ENCODE data around the gene SSR4. TPM values are rescaled to one million over a fixed set of nuclear protein-coding genes. Genes with fewer than 3 reads are reported as not detected.

The SSR4 gene
- total and polyA plus RNA-seq, 8 donors: 368 to 925 (median 398) TPM

- Histone ChIP-seq H3K4me3 (no peak overlapping the region), H3K9me3 (no peaks in the 10 kb centered on the region), H3K4me1 (no peaks in the 10 kb centered on the region), H3K27ac (no peak overlapping the region), H3K27me3 (peaks cover 0 to 3% (median 0%) of the 10 kb centered on the region in 4 donors), H3K36me3 (no peaks in the 10 kb centered on the region)
- TF ChIP-seq CTCF (IDR thresholded peaks at IDR 0.05): no peak
- WGBS, 2 donors: 85 to 88% methylated on average over 54 to 56 of the region's 56 CpGs
- DNase-seq (peak in 4 of 6 donors; percentile 11 to 61 (median 44)), ATAC-seq (no peak), FAIRE-seq (no peak)
- intact Hi-C loops (cut with DNase I): loop anchor here in 2 of 3 donors (5.0 to 10.0 kb wide), 2 partner anchors 185 to 188 kb away; no protein-coding TSS in a partner anchor
Observed at GRCh38 chrX:153766871-153767673, 27.4 kb upstream of the SSR4 start.

- H3K4me1 ChIP-seq: no peaks in the 10 kb centered on the region
- no peaks in the 10 kb centered on the region for H3K9me3 ChIP-seq
- no peak for TF ChIP-seq CTCF (IDR thresholded peaks at IDR 0.05)
- WGBS, 2 donors: 93% methylated on average over 20 of the region's 20 CpGs
- peaks cover 0 to 3% (median 0%) of the 10 kb centered on the region in 4 donors for H3K27me3 ChIP-seq
- H3K36me3 ChIP-seq: no peaks in the 10 kb centered on the region
- H3K27ac ChIP-seq: no peak overlapping the region
- intact Hi-C loops (cut with DNase I): loop anchor here in 2 of 3 donors (5.0 to 10.0 kb wide), 2 partner anchors 185 to 187 kb away; no protein-coding TSS in a partner anchor
- FAIRE-seq (no peak), ATAC-seq (no peak), DNase-seq (peak in 1 of 6 donors; percentile 78)
- H3K4me3 ChIP-seq: no peak overlapping the region
Observed at GRCh38 chrX:153767674-153768055, 26.8 kb upstream of the SSR4 start.

- FAIRE-seq (no peak), DNase-seq (peak in 3 of 6 donors; percentile 13 to 74 (median 30)), ATAC-seq (no peak)
- Histone ChIP-seq H3K9me3 (no peaks in the 10 kb centered on the region), H3K27me3 (peaks cover 0 to under 1% (median 0%) of the 10 kb centered on the region in 4 donors), H3K4me3 (no peak overlapping the region), H3K27ac (no peak overlapping the region), H3K36me3 (no peaks in the 10 kb centered on the region), H3K4me1 (no peaks in the 10 kb centered on the region)
- 85 to 88% methylated on average over 20 to 22 of the region's 22 CpGs for WGBS, 2 donors
- TF ChIP-seq CTCF (IDR thresholded peaks at IDR 0.05): no peak
- intact Hi-C loops (cut with DNase I): loop anchor here in 2 of 3 donors (5.0 to 10.0 kb wide), 2 partner anchors 184 to 186 kb away; no protein-coding TSS in a partner anchor
Observed at GRCh38 chrX:153768311-153769157, 25.9 kb upstream of the SSR4 start.

GRCh38 chrX:153769158-153769864, 25.2 kb upstream of the SSR4 start:
- Histone ChIP-seq H3K4me1 (no peaks in the 10 kb centered on the region), H3K27ac (no peak overlapping the region), H3K9me3 (no peaks in the 10 kb centered on the region), H3K36me3 (no peaks in the 10 kb centered on the region), H3K4me3 (no peak overlapping the region), H3K27me3 (no peaks in the 10 kb centered on the region)
- WGBS, 2 donors: 85 to 86% methylated on average over 23 of the region's 23 CpGs
- intact Hi-C loops (cut with DNase I): loop anchor here in 2 of 3 donors (5.0 to 10.0 kb wide), 2 partner anchors 183 to 185 kb away; no protein-coding TSS in a partner anchor
- FAIRE-seq: no peak
- peak in 2 of 6 donors; percentile 8 to 74 for DNase-seq
- TF ChIP-seq CTCF (IDR thresholded peaks at IDR 0.05): no peak
- no peak for ATAC-seq
